Measurements from ENCODE around the gene CCR7. TPM values are rescaled to one million over a fixed set of nuclear protein-coding genes. Genes with fewer than 3 reads are reported as not detected.

CCR7 gene
- total and polyA plus RNA-seq, 2 of the 8 experiments (the other 6 are each of a cell fraction or from before 2014, with no cell fraction given): 0.12 to 0.17 TPM

DNA sequence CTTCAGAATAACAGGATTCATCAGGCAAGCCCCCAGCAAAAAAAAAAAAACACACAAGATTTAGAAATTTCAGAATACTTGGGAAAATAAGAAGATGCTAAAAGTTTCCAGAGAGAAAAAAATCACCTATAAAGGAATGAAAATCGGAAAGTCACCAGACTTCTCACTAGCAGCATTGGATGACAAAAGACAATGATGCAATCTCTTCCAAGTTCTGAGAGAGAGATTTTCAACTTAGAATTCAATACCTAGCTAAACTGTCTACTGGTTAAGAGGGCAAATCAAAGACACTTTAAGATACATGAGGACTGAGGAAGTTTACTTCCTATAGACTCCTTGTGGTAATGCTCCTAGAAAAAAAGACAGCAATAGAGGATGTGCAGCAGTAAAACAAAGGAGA lies 40.0 kb downstream of the CCR7 start:
- Histone ChIP-seq H3K56ac (replicated peaks; ENCODE audit: insufficient read length, low read depth, low read length) (no peak overlapping the region), H4K91ac (replicated peaks; ENCODE audit: insufficient read length, low read length) (no peak overlapping the region), H3K23me2 (ENCODE audit: low read depth, low read length) (no peaks in the 10 kb centered on the region; the same call in 1 of the 2 replicates), H4K8ac (ENCODE audit: extremely low read depth, insufficient read depth, low read length) (no peak overlapping the region), H3K4me2 (ENCODE audit: insufficient read depth in 1 of 2, low read depth in 2 of 2, low read length in 2 of 2) (no peak overlapping the region), H2BK5ac (ENCODE audit: low read depth, low read length) (no peak overlapping the region), H3K9me3 (ENCODE audit: insufficient read depth in 2 of 2, low read depth in 1 of 2, low read length in 1 of 2) (peaks cover 0 to 5% of the 10 kb centered on the region in 2 experiments; a peak in 1 of 4 replicates), H4K5ac (ENCODE audit: insufficient read length, low read depth, low read length) (no peak overlapping the region), H3K18ac (ENCODE audit: extremely low read depth, low read length) (no peak overlapping the region), H3K4ac (replicated peaks; ENCODE audit: insufficient read length, low read depth, low read length) (no peak overlapping the region), H3K79me2 (ENCODE audit: control insufficient read depth in 1 of 2, insufficient read depth in 2 of 2, low read length in 2 of 2) (no peaks in the 10 kb centered on the region), H2BK120ac (replicated peaks; ENCODE audit: low read depth, low read length) (no peak overlapping the region), H3K27ac (ENCODE audit: low read depth, low read length) (no peak overlapping the region), H3K4me1 (replicated peaks in 1 of 4; ENCODE audit: control insufficient read depth in 3 of 4, insufficient read depth in 4 of 4, low read length in 3 of 4) (peaks cover 0 to 6% (median 0%) of the 10 kb centered on the region in 4 experiments; a peak in 2 of 7 replicates), H2BK12ac (ENCODE audit: low read depth, low read length) (no peak overlapping the region), H3K9ac (replicated peaks in 1 of 4; ENCODE audit: extremely low read depth in 1 of 4, low read depth in 3 of 4, low read length in 3 of 4) (no peak overlapping the region), H2BK15ac (ENCODE audit: low read length) (no peak overlapping the region), H3K27me3 (replicated peaks in 1 of 4; ENCODE audit: control insufficient read depth in 3 of 4, extremely low read depth in 1 of 4, insufficient read depth in 3 of 4, low read length in 3 of 4) (no peaks in the 10 kb centered on the region), H3K14ac (ENCODE audit: insufficient read length) (no peak overlapping the region), H4K20me1 (replicated peaks in 1 of 2; ENCODE audit: control insufficient read depth in 1 of 2, insufficient read depth in 2 of 2, low read length in 2 of 2) (no peaks in the 10 kb centered on the region), H2AK5ac (ENCODE audit: low read depth, low read length) (no peak overlapping the region), H3K36me3 (ENCODE audit: control insufficient read depth in 2 of 4, insufficient read depth in 4 of 4, low read length in 3 of 4) (no peaks in the 10 kb centered on the region), H3K23ac (ENCODE audit: insufficient read length) (no peak overlapping the region), H2AFZ (ENCODE audit: low read length) (no peak overlapping the region), H3K79me1 (ENCODE audit: low read depth, low read length) (no peaks in the 10 kb centered on the region), H2BK20ac (ENCODE audit: low read length) (no peak overlapping the region), H3K4me3 (ENCODE audit: extremely low read depth in 1 of 4, insufficient read depth in 2 of 4, low read depth in 3 of 4, low read length in 4 of 4) (no peak overlapping the region)
- TF ChIP-seq SUZ12 (IDR thresholded peaks at IDR 0.05; ENCODE audit: low read length): no peak
- TF ChIP-seq CEBPB (IDR thresholded peaks at IDR 0.05; ENCODE audit: low read depth, low read length): peak; percentile 62; the same call in 1 of the 2 replicates
- no peak for TF ChIP-seq TAF1 (IDR thresholded peaks at IDR 0.05; ENCODE audit: low read depth, low read length)
- no peak for TF ChIP-seq KDM5A (IDR thresholded peaks at IDR 0.05; ENCODE audit: low read length)
- DNase-seq (ENCODE audit: low read depth in 1 of 2, low spot score in 2 of 2) (no peak), FAIRE-seq (no peak)
- ChIA-PET CTCF (ENCODE audit: partially characterized antibody) (interaction anchor here (0.7 to 19.4 kb wide), 6 partner anchors 8 to 75 kb away, joined by 3 to 435 read pairs (median 4); partner anchors contain the start of gene IGFBP4), POLR2A (ENCODE audit: partially characterized antibody) (no interaction called here)
- WGBS, 2 experiments (ENCODE audit: extremely low coverage in 1 of 2, insufficient coverage in 1 of 2, insufficient read length in 1 of 2, insufficient replicate concordance in 2 of 2, low coverage in 1 of 2, low lambda C conversion rate in 2 of 2, missing lambda C conversion rate in 1 of 2): 82% methylated on average over 1 of the region's 1 CpG; no CpG with 5 or more reads in 1 of the 2 experiments
